Superior temporal gyrus (tissue), 1 donor: ENCODE data around the gene TGM5.
A peak's percentile ranks its signal among the peaks of the same experiment; 100 is the strongest.
"Not testable (repeated sequence)": the region's sequence is repeated elsewhere in the genome, so short reads cannot be mapped to it uniquely, and the experiment has no call there.

Source experiments
- DNase-seq: peaks from one replicate; pipeline ENCODE4 v3.0.0-alpha.2; 2016; ENCODE audit errors: extremely low spot score

TGM5 gene

DNA sequence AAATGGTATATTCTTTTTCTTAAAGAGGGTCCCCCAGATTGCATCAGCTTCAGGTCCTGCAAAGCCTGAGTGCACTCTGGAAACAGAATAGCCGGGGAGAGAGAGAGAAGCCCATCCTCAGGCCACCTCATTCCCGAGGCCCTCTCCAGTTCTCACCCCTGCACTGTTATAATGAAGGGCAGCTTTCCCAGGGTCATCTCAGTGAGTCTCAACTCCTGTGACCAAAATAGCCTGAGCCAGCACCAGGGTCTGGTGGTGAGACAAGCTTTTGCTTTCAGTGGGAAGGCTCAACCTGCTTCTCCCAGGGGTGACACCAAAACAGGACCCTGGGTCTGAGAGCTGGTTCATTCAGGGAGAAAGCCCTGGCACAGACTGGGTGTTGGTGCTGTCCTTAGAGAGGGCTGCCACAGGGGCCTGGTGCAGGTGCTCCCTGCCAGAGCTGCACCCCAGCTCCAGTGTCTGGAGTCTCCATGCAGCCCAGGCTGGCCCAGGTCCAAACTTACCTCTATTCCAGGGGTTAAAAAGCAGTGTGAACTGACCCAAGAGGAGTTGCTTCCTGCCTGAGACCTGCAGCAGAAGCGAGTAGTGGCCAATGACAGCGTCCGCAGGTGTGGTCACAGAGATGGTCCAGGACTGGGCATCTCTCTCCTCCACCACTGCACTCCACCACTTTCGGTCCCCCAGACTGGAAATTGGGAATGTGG lies 52.0 kb downstream of the TGM5 start:
- no peak for DNase-seq

DNA sequence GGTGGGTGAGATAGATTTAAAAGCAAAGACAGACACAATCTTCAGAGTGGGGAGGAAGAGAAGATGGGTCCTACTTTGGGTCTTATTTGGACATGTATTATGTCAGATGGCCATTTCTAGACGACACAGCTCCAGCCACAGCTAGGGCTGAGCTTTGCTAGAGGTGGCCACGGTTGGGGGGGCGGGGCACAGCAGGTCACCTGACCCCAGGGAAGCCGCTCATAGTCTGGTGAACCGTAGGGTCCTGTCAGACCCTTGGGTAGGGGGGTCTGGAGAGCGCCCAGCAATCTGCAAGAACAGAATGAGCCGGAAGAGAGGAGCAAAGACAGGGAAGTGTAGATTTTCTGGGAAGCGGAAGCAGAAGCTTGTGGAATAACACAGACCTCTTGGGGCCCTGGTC lies 52.6 kb downstream of the TGM5 start:
- DNase-seq = no peak

DNA sequence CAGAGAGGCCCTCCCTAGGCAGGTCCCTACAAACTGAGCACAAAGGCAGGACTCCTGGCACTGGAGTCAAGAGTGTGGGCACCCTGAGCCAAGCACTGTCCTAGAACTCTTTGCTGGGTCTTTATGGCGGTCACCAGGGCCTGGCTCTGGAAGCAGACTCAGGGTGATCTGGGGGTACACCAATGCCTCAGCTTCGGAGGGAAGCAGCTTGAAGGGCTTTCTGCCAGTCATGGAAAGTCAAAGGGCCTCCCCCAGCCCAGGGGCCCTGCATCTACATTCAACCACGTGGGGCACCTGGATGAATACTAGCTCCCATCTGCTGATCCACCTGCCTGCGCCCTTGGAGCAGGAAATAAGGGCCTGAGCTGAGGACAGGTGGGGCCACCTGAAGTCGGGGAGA lies 53.3 kb downstream of the TGM5 start:
- DNase-seq = no peak

DNA sequence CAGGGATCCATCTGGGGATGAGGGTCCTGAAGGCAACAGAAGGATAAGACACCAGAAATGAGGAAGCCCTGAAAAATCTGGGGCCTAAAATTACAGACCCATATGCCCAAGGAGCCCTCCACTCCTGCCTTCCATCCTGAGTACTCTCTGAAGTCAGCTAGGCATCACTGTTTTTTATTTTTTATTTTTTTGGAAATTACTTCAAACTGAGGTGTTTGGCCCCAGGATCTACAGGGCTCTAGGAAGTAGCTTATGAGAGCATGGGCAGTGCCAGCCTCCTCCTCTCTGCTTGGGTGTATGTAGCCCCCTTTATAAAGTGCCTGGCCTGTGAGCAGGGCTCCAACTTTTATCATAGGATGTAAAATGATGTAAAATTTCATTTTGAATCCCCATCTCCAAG lies 53.8 kb downstream of the TGM5 start:
- DNase-seq = no peak

- no peak for DNase-seq
These were observed 54.4 kb downstream of the TGM5 start for GRCh38 chr15:43212299-43212698.

DNA sequence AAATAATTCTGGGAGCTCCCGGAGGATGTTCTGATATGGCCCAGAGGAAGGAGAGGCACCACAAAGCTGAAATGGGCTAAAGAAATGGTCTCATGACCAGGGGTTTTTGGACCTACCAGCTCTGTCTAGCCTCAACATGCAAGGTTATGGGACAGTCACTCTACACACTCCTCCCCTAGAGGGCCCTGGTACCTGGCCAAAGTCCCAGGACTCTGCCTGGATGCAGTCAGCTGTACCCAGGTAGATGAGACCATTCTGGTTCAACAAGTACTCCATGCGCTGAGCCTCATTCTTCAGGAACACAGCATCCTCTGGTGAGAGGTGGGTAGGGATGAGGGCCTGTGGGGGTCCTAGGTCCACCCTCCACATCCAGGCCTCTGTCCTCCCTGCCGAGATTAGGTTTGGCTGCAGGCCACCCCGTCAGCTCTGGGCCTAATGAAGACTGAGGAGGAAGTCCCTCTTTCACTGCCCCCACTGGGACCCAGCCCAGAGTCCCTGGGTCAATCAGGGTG lies 55.4 kb downstream of the TGM5 start:
- DNase-seq = no peak

- no peak for DNase-seq
These were observed 55.9 kb downstream of the TGM5 start for GRCh38 chr15:43210807-43211206.

DNA sequence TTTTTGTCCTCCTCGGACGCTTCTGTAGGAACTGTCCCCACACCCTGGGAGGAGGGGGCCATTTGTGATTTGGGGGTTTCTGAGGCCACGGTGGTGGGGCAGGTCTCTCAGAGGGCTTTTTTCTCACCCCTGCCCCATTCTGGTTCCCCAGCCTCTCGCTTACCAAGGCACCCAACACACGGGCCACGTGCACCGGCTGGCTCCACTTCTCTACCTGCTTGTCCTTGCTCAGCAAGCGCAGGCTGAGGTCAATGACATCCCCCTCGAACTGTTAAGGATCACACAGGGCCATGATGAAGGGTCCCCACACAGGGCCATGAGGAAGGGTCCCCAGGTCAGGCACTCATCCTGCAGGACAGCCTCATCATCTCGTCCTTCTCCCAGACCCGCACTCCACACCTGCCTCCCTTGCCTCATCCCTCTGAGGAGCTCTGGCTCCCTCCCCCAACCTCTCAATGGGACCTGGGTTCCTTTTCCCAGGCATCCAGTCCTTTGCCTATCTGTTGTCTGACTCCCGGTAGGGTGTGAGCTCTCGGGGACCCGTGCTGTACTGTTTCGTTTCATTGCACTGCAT lies 56.5 kb downstream of the TGM5 start:
- no peak for DNase-seq

- no peak for DNase-seq
These were observed 57.5 kb downstream of the TGM5 start for GRCh38 chr15:43209059-43209824.

GRCh38 chr15:43208052-43209002 lies 58.4 kb downstream of the TGM5 start:
- no peak for DNase-seq

- no peak for DNase-seq
These were observed 59.7 kb downstream of the TGM5 start for GRCh38 chr15:43207024-43207423.

DNA sequence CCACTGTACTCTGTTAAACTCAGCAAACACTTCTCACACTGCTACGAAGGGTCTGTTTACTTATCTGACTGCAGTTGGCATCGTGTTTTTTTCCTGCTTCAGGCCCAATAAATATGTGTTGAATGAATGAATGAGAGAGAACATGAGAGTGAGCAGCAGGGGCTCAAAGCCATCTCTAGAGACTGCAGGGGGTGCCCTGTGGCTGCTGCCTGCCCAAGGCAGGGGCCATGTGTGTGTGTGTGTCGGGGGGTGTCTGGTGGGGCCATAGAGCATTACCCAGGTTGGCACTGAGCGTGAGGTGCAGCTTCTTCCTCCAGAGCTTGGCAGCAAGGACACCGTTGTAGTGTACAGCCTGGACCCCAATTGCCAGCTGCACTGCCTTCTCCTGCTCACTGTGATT lies 60.7 kb downstream of the TGM5 start:
- DNase-seq = no peak

DNA sequence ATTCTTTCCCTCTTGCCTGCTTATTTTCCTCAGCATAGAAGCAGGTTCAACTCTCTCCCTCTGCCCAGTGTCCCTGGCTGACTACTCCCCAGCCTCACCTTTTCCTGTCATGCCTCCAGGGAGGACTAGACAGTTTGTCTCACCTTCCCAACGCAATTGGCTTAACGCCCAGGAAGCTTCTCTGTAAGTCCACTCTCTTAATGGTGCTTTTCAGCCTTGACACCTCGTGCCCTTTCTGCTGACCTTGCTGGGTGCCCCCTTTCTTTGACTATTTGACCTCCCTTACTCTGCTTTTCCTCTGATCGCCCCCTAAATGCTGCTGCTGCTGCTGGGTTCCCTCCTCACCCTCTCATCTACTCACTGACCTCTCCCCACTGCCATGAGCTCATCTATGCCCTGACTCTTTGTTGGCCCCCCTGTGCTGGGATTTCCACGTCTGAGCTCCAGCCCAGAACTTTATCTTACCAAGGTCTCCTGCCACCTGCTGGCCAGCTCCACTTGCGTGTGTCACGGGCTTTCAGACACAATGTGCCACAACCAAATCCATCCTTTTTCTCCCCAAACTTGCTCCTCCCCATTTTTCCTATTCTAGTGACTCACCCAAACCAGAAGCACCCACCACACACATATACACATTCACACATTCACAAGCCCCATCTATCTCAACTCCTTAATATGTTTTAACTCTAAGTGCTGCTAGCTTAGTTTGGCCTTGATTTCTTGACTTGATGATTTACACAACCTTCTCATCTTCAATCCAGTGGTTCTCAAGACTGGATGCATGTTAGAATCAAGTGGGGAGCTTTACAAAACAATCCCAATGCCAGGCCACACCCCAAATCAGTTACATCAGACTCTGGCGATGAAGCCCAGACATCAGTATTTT lies 62.5 kb downstream of the TGM5 start:
- no peak for DNase-seq

GRCh38 chr15:43199945-43200488 lies 66.7 kb downstream of the TGM5 start:
- no peak for DNase-seq

GRCh38 chr15:43198992-43199391 lies 67.7 kb downstream of the TGM5 start:
- no peak for DNase-seq

DNA sequence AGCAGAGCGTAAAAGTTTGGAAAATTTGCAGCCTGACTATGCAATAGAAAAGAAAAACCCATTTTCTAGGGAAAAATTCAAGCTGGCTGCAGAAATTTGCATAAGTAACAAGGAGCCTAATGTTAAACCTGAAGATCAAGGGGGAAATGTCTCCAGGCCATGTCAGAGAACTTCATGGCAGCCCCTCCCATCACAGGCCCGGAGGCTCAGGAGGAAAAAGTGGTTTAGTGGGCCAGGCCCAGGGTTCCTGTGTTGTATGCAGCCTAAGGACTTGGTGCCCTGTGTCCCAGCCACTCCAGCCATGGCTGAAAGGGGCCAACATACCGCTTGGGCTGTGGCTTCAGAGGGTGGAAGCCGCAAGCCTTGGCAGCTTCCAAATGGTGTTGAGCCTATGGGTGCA lies 68.2 kb downstream of the TGM5 start:
- DNase-seq = not testable (repeated sequence)

DNA sequence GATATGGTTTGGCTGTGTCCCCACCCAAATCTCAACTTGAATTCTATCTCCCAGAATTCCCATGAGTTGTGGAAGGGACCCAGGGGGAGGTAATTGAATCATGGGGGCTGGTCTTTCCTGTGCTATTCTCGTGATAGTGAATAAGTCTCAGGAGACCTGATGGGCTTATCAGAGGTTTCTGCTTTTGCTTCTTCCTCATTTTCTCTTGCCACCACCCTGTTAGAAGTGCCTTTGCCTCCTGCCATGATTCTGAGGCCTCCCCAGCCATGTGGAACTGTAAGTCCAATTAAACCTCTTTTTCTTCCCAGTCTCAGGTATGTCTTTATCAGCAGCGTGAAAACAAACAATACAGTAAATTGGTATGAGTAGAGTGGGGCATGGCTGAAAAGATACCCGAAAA lies 69.0 kb downstream of the TGM5 start:
- DNase-seq = not testable (repeated sequence)

GRCh38 chr15:43196760-43197548 lies 69.8 kb downstream of the TGM5 start:
- DNase-seq = no peak

DNA sequence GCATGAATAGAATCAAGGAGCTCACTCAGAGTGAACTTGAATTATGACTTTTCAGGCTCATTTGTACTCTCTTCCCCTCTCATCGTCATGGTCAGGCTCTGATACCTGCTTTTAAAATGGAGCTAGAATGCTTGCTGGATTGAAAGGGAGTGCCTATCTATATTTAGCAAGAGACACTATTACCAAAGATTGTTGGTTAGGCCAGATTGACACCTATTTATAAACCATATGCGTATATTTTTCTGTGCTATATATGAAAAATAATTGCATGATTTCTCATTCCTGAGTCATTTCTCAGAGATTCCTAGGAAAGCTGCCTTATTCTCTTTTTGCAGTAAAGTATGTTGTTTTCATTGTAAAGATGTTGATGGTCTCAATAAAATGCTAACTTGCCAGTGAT lies 71.9 kb downstream of the TGM5 start:
- peak; percentile 10 for DNase-seq

DNA sequence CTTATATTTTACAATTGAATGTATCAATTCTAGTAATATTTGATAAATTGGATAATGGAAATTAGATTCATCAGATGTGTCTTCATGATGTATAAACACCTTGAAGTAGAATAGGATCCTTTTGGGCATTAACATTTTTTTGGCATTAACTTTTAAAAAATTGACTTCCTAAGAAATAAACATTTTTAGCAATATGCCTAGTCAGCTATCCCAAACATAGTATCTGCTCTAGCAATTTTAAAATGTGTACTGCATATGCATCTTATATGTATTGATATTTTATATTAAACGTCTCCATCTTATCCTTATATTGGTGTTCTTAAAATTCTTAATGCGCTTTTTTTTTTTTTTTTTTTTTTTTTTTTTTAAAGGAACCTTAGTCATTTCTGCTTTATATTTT lies 73.0 kb downstream of the TGM5 start:
- DNase-seq = no peak
